AG04450 (cell line): ENCODE measurements around the gene RAX2. TPM values are rescaled to one million over a fixed set of nuclear protein-coding genes. Genes with fewer than 3 reads are reported as not detected.

Source experiments
- CTCF ChIA-PET: fragments of 300-600, 350-600 bp; formaldehyde crosslinking; extraction: SDS; loops from one replicate; lab custom pipeline; 2022; ENCODE audit warnings: antibody characterized with exemption, inconsistent platforms; lab: Charles Lee
- POLR2A ChIA-PET: fragments of 350-600 bp; formaldehyde crosslinking; extraction: SDS; loops from one replicate; lab custom pipeline; 2021; ENCODE audit warnings: antibody characterized with exemption, inconsistent platforms; lab: Yijun Ruan, JAX
- DNase-seq: peaks from one replicate; pipeline ENCODE4 v3.0.0-alpha.2; 2011; ENCODE audit warnings: low read depth, low spot score
- H3K27ac ChIP-seq: one replicate; pipeline ENCODE4 v1.5.1; 2012; ENCODE audit warnings: low read depth, low read length, control low read depth
- H3K27me3 ChIP-seq: one replicate; pipeline ENCODE4 v1.6.0; 2012; ENCODE audit warnings: low read length; ENCODE audit not compliant: control insufficient read depth, insufficient read depth
- H3K4me3 ChIP-seq: 2 replicates; pipeline ENCODE4 v1.5.1; 2011; ENCODE audit warnings: mild to moderate bottlenecking, low read depth, low read length, control low read depth
- H3K9me3 ChIP-seq: 2 replicates; pipeline ENCODE4 v1.5.1; 2012; ENCODE audit warnings: low read length; ENCODE audit not compliant: control insufficient read depth, insufficient read depth
- polyA plus RNA-seq: library from polyadenylated mRNA; depleted of rRNA; stranded (reverse); fragments of >200 nt; gene quantifications from 2 replicates; pipeline ENCODE4 v1.2.3, GENCODE V29; 2011
- TF ChIP-seq, protein P1 (sequence below): IDR thresholded peaks from 2 replicates; pipeline ENCODE4 v1.5.1; 2011; ENCODE audit warnings: low read depth, low read length, control low read depth, inconsistent platforms

The RAX2 gene
- polyA plus RNA-seq, 1 experiment, result not detected

- no peak overlapping the region for H3K4me3 ChIP-seq
- POLR2A ChIA-PET, result no interaction called here
- peaks cover 13% of the 10 kb centered on the region; the same call in 1 of the 2 replicates for H3K9me3 ChIP-seq
- CTCF ChIA-PET, result no interaction called here
- DNase-seq, result no peak
- TF ChIP-seq, protein P1, sequence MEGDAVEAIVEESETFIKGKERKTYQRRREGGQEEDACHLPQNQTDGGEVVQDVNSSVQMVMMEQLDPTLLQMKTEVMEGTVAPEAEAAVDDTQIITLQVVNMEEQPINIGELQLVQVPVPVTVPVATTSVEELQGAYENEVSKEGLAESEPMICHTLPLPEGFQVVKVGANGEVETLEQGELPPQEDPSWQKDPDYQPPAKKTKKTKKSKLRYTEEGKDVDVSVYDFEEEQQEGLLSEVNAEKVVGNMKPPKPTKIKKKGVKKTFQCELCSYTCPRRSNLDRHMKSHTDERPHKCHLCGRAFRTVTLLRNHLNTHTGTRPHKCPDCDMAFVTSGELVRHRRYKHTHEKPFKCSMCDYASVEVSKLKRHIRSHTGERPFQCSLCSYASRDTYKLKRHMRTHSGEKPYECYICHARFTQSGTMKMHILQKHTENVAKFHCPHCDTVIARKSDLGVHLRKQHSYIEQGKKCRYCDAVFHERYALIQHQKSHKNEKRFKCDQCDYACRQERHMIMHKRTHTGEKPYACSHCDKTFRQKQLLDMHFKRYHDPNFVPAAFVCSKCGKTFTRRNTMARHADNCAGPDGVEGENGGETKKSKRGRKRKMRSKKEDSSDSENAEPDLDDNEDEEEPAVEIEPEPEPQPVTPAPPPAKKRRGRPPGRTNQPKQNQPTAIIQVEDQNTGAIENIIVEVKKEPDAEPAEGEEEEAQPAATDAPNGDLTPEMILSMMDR, result no peak
- no peak overlapping the region for H3K27ac ChIP-seq
- H3K27me3 ChIP-seq, result peaks cover 4% of the 10 kb centered on the region
Measured at GRCh38 chr19:3773814-3774515, 1.9 kb upstream of the RAX2 start.

- Histone ChIP-seq H3K9me3 (no peaks in the 10 kb centered on the region; the same call in 1 of the 2 replicates), H3K27me3 (peaks cover 4% of the 10 kb centered on the region), H3K27ac (no peak overlapping the region), H3K4me3 (no peak overlapping the region)
- ChIA-PET POLR2A (no interaction called here), CTCF (no interaction called here)
- TF ChIP-seq, protein P1, result no peak
- DNase-seq, result no peak
Measured at GRCh38 chr19:3771000-3771905, 775 bp downstream of the RAX2 start.

- ChIA-PET CTCF (no interaction called here), POLR2A (no interaction called here)
- Histone ChIP-seq H3K27ac (no peak overlapping the region), H3K9me3 (no peaks in the 10 kb centered on the region; the same call in 1 of the 2 replicates), H3K27me3 (peaks cover 4% of the 10 kb centered on the region), H3K4me3 (no peak overlapping the region)
- no peak for DNase-seq
- TF ChIP-seq, protein P1, result no peak
Measured at GRCh38 chr19:3770136-3770999, 1.7 kb downstream of the RAX2 start.

- POLR2A ChIA-PET, result no interaction called here
- no peak for DNase-seq
- Histone ChIP-seq H3K27ac (no peak overlapping the region), H3K4me3 (no peak overlapping the region), H3K9me3 (no peaks in the 10 kb centered on the region; the same call in 1 of the 2 replicates), H3K27me3 (peaks cover 4% of the 10 kb centered on the region)
- CTCF ChIA-PET, result no interaction called here
- TF ChIP-seq, protein P1, result no peak
Measured at GRCh38 chr19:3769494-3769893, 2.5 kb downstream of the RAX2 start.
